Measurements from ENCODE around the gene PLXNB1. TPM values are rescaled to one million over a fixed set of nuclear protein-coding genes. Genes with fewer than 3 reads are reported as not detected.

PLXNB1 gene
- total RNA-seq, 3 donors from 2014 or later, result 98.1 to 136 (median 127) TPM

DNA sequence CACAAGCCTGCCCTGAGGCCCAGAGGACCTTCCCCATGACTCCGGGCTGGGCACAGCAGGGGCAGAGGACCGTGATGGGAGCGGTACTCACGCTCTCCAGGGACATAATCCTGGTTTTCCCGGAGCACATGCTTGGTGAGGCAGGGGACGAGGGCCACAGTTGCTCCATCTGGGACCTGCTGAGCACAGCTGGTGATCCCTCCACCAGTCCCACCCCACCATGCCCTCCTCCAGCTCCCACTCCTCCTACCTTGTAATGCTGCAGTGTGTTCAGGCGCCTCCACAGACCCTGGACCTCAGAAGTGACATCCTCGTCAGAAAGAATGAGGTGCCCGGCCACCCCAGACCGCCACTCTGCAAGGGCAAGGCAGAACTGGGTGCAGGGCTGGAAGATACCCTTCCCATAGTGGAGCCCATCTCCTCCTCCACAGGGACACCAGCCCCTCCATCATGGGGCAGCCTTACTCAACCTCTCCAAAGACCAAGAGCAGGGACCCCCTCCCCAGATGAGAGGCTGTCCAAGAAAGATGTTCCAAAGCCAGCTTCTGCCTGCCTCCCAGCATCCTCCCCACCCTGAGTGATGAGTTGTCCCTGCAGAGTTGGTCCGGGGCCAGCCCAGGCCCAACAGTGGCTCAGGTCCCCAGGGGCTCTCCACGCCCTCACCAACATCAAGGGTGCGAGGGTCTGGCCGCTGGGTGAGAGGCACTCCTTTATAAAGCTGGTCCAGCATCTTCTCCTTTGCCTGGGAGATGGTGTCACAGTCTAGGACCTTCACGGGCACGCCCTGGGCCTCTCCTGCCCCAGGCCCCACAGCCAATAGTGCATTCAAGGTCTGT is 19.5 kb downstream of the PLXNB1 start:
- TF ChIP-seq CTCF (IDR thresholded peaks at IDR 0.05), result no peak
- DNase-seq (peak; percentile 1 to 31 (median 21)), ATAC-seq (no peak)
- H3K9me3 ChIP-seq, result no peaks in the 10 kb centered on the region
- H3K4me1 ChIP-seq (ENCODE audit: low read depth), result no peaks in the 10 kb centered on the region
- H3K36me3 ChIP-seq (ENCODE audit: low read depth), result no peaks in the 10 kb centered on the region
- no peak overlapping the region for H3K4me3 ChIP-seq
- intact Hi-C loops (cut with DNase I, micrococcal nuclease), result no loop called here

DNA sequence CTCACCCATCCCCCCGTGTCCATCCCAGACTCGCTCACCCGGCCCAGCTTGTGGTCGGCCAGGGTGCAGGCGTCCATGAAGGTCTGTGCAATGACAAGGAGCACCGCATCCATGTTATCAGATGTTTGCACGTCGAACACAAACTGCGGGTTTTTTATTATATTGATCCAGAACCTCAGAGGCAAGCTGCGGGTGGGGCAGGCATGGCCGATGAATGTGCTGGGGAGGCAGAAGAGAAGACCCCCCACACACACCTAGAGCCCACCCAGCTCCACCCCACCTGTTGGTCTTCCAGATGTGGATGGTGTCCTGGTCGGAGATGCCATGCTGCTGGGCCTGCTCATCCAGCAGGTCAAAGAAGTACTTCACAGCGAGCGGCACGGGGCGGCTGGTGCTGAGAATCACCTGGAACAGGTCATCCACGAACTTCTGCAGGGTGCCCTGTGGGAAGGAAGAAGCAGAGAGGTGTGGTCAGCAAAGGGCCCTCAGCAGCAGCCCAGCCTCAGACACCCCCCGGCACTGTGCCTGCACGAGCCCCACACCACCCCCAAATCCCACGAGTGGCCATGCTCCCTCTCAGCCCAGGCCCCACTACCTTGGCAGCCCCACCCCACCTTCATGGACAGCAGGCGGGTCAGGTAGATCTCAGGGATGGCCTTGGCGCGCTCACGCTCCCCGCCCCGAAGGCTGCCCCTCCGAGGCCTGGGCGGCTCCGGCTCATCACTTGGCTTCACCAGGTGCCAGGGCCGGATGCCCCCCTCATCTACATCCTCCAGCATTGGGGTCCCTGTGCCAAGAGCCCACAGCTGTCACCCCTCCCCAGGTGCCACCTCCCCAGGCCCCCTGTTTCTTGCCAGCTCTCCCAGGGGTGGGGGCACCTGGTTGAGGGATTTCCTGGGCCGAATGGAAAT is 20.3 kb downstream of the PLXNB1 start:
- no peaks in the 10 kb centered on the region for H3K9me3 ChIP-seq
- ATAC-seq (no peak), DNase-seq (peak; percentile 1 to 40 (median 13))
- H3K4me1 ChIP-seq (ENCODE audit: low read depth), result no peaks in the 10 kb centered on the region
- no peaks in the 10 kb centered on the region for H3K36me3 ChIP-seq (ENCODE audit: low read depth)
- H3K4me3 ChIP-seq, result no peak overlapping the region
- no peak for TF ChIP-seq CTCF (IDR thresholded peaks at IDR 0.05)
- intact Hi-C loops (cut with DNase I, micrococcal nuclease), result no loop called here

- Histone ChIP-seq H3K36me3 (ENCODE audit: low read depth) (no peaks in the 10 kb centered on the region), H3K4me3 (no peak overlapping the region), H3K4me1 (ENCODE audit: low read depth) (no peaks in the 10 kb centered on the region), H3K9me3 (no peaks in the 10 kb centered on the region)
- DNase-seq (peak in 1 of 3 donors; percentile 1), ATAC-seq (no peak)
- intact Hi-C loops (cut with DNase I, micrococcal nuclease), result no loop called here
- TF ChIP-seq CTCF (IDR thresholded peaks at IDR 0.05), result no peak
Measured at GRCh38 chr3:48408823-48409281, 21.0 kb downstream of the PLXNB1 start.

GRCh38 chr3:48407542-48408099 is 22.3 kb downstream of the PLXNB1 start:
- DNase-seq, result peak in 1 of 3 donors; percentile 16
- Histone ChIP-seq H3K4me3 (no peak overlapping the region), H3K4me1 (ENCODE audit: low read depth) (no peaks in the 10 kb centered on the region), H3K36me3 (ENCODE audit: low read depth) (no peaks in the 10 kb centered on the region), H3K9me3 (no peaks in the 10 kb centered on the region)
- TF ChIP-seq CTCF (IDR thresholded peaks at IDR 0.05), result no peak
- intact Hi-C loops (cut with DNase I, micrococcal nuclease), result no loop called here
- ATAC-seq, result no peak

All from mucosa of descending colon (tissue), 3 donors.